HG03571 (cell line): Measurements from ENCODE around the gene MSI2.

ENCODE experiments used
- ATAC-seq: cut with Tn5 transposase; IDR thresholded peaks from one replicate; pipeline ENCODE4 v1.9.1; 2021; ENCODE audit not compliant: unreplicated experiment

MSI2 gene

DNA sequence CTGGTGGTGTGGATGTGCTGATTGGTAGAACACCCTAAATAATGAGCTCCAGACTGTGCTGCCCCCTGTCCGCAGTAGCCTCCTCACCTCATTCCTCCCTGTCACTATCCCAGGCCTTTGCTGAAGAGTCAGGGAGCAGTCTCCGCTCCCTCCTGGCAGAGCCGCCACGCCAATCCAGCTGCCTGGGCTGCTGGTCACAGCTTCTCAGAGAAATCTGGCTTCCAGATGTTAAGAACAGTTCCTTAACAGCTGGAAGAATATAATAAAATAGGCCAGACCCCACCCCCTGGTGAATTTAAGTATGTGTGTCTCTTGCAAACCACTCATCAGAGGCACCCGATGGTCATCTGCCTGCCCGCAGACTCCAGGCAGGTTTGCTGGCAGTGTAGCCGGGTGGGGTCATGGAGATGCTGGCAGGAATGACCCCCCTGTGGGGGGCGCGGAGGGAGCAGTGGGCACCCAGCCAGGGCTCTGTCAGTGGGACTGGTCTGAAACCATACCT lies 327.8 kb downstream of the MSI2 start:
- no peak for ATAC-seq

DNA sequence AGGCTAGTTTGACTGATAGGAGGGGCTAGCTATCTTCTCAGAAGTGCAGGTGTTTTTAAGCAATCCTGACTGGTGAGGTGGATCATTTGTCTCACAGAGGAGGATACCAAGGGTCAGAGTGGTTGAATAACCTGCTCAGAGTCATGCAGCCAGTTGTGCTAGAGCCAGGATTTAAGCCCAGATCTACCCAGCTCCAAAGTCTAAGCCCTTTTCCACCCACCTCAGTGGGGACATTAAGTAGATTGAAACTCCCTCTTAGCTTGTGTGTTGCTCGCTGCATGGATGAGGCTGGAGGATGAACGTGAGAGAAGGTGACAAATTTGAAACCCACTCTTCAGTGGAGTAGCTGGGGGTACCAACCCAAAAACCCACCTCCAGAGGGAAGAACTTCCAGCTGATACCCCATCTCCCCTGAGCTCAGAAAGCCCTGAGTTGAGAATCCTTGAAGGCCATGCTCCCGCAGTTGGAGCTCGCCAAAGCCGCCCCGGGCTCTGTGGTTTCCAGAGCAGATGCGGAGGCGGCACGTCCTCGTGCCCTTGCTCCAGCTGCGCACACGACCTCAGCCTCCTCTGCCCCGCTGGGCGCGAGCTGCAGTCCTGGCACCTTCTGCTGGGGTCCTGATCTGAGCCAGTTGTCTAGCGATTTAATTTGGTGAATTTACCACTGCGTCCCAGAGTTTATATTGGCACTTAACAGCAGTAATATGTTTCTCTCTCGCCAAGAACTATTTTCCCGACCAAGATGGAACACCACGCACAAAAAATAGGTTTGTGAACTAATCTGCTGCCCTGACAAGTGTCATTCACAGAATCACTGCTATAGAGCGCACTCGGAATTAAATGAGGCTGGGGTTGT lies 329.2 kb downstream of the MSI2 start:
- no peak for ATAC-seq

DNA sequence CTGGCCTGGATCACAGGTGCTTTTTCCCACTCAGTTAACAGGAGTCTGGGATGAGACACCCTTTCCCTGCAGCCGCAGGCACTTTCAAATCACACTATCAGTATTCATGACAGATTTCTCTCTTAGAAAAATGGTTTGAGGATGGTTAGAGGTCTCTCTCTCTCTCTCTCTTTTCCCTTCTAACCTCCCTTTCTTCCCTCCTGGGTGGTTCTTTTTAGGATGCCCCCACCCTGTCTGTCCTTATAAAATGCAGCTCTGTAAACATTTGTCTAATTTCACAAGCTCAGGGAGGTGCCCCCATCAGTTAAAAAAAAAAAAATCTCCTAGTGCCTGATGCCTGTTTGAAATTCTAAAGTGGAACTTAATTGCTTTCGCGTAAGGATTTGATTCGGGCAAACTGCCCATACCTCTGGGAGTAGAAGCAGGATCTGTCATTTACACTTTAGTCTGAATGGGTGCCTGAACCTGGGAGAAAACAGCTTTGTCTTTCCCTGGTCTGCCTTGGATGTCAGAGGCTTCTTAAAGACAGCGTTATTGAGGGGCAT lies 329.9 kb downstream of the MSI2 start:
- ATAC-seq = no peak

DNA sequence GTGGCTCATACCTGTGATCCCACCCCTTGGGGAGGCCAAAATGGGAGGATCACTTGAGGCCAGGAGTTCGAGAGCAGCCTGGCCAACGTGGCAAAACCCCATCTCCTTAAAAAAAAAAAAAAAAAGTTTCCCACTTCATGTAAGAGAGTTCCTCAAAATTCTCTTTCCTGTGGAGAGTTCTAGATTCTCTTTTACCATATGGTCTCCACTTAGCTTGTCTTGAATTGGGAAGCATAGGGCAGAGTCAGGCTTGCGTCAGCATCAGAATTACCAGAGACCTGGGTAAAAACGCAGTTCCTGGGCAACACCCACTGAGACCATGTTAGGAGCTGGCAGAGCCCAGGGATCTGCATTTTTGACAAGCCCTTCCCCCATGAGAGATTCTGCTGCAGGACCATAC lies 330.4 kb downstream of the MSI2 start:
- ATAC-seq = no peak

DNA sequence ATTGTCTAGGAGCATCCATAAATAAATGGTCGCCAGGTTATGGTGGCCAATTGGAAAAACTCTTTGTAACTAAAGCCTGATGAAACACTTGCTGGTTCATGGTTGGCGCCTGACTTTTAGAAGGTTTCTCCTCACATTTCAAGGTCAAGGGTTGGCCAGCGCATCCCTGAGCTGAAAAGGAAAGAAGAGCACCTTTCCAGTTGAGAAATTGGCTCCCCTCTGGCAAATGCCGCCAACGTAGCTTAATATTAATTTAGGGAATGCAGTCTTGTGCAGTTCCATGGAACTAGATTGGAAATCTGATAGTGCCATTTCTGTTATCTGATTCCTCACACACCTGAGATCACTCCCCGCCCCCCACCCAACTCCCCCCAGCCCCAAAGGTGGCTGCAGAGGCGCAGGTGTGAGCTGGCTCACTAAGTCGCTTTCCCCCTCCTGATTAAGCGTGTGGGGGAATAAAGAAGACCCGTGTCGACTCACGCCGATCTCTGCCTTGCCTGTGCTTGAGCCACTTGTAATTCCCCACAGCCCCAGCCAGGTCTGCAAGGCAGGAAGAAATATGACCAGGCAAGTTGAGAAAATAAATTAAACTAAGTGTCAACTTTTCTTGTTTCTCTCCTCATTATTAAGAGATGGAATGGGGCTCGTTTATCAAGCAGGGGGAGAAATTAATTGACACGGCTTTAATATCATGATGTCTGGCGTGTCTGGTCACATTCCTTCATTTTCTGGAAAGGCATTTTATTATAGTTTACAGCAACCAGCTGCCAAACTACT lies 331.1 kb downstream of the MSI2 start:
- no peak for ATAC-seq

DNA sequence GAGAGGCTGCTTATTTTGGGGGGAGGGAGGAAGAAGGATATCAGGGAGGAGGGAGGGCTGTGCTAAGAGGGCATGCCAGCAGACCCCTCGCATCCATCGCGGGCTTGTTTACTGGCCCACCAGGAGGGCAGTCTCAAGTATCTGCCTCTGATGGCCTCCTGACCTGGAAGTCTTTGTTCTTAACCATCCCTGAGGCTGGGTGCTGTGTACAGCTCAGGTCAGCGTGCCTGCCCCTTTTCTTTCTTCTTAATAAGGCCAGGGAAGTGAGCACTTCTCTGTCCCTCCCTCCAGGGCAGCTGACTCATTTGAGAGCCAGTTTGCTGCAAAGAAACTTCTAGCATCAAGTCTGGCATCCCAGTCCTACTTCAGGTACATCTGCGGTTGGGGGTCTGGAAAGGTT lies 331.8 kb downstream of the MSI2 start:
- ATAC-seq = no peak

DNA sequence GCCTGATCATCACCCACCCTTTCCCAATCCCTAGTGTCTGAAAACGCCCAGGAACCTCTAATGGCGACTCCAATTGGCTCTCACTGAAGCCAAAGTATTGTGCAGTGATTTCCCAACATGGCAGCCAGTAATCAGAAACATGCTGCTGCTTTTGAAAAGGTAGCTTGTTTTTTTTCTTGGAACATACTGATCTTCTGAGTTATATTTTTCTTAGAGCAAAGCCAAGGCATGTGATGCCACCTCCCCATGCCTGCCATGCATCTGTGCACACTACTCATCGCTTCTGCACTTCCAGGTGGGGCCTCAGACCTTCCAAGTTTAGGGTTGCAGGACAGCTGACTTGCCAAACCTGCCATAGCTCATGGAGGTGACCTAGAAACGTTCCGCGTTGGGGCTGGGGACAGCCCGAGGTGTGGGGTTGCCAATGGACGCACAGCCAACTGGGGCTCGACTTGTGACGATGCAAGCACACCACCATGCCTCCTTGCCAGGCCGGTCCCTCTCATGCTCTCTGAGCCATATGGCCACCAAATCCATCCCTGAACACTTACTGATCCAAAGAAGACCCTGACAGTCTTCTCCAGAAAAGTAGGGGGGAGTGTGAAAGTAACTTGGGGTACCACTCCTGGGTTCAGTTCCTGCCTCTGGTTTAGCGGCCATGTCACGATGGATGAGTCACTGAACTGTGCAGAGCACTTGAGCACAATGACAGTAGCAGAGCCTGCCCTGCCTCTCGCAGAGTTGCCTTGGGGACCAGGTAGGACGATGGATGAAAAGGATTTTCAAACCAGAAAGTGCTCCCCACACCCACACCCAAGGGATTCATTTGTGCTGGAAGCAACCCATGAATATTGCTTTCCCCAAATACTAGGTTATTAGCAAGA lies 333.1 kb downstream of the MSI2 start:
- no peak for ATAC-seq

DNA sequence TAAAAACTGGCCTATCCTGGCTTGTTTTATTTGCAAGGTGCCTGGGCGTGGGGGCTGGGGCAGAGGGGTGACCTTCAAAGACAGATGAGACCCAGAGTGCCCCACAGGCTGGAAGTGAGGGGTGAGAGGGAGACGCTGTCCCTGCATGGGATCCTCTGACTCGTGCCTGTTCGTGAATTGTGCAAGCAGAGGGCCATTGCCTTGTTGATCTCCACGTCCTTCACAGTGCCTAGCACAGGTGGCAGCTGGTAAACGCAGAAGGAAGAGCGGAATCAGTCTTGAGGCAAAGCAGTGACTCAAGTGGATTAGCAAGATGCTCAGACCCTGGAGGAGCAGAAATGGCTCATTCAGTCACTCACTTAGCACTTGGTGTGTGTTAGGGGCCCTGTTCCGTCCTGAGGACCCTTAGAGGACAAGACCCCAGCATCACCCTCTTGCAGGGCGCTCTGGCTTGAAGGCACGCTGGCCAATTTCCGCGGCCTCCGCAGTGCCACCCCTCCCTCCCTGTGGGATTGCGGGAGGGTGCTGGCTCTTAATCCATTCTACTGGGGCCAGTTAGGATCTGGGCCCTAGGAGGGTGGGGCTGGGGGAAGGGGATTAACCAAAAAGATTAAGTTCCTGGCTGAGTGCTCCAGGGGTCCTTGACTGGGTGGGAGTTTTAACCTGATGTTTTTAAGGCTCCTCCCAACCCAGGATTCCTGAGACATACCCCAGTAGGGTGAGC lies 337.6 kb downstream of the MSI2 start:
- no peak for ATAC-seq

DNA sequence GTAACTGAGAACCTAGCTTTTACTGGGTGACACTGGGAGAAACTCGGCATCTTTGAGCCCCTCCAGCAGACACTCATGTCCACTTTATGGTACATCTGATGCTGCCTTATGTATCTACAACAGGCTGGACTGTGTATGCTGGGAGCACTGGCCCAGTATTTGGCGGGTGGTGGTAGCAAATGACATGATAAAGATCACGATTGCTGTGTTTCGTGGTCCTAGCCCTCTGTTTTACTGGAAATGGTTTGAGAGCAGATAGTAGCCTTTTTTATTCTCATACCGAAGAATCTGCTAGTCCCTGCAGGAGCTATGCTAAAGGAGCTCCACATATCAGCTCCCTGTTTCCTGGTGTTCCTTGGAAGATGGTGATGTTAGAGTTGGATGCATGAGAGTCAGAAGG lies 338.4 kb downstream of the MSI2 start:
- ATAC-seq = no peak

DNA sequence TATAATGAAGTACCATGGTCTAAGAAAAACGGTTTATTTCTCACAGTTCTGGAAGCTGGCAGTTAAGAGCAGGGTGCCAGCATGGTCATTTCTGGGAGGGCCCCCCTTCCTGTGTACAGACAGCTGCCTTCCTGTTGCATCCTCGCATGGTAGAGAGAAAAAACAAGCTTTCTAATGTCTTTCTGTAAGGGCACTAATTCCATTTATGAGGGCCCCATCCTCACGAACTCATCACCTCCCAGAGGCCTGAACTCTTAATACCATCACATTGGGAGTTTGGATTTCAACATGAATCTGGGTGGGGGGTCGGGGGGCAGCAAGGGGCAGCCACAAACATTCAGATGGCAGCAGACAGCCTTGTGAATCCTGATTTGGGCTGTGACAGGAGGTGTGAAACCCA lies 339.1 kb downstream of the MSI2 start:
- ATAC-seq = no peak

DNA sequence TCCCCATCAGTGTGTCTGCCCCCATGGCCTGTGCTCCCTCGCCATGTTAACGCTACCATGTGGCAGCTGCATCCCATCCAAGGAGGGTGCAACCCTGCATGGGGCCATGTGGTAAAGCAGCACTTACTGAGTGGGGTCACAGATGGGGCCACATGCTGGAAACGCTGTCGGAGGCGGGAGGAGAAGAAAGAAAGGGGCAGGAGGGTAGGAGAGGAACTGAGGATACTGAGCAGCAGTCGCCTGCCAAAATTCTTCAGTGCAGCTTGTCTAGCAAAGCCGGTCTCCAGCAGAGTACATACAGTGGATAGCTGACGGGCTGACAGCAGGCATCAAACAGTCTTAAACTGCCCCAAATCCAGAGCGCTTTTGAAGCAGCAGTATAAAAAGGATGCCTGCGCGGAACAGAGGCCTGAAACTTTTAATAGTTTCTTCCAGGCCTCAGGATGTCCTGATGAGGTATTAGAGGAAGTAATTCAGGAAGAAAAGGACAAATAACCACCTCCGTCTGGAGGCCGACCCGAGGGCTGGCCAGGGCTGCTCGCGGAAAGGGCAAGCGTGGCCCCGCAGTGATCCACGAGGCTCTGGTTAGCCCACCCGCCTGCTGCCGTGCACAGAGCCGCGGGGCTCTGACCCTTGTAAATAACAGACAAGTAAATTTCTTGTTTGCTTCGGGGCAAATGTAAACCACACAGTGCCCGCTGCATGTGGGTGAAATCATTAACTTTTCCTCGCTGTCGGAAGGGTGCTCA lies 339.8 kb downstream of the MSI2 start:
- ATAC-seq = no peak

DNA sequence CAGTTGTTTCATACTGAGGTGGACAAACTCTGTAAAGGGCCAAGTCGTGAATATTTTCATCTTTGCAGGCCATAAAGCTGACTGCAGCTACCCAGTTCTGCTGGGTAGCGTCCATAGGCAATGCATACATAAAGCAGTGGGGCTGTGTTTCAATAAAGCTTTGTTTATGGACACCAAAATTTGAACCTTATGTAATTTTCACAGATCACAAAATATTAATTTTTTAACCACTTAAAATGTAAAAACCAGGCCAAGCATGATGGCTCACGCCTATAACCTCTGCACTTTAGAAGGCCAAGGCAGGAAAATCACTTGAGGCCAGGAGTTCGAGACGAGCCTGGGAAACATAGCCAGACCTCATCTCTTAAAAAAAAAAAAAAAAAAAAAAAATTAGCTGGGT lies 340.8 kb downstream of the MSI2 start:
- no peak for ATAC-seq

DNA sequence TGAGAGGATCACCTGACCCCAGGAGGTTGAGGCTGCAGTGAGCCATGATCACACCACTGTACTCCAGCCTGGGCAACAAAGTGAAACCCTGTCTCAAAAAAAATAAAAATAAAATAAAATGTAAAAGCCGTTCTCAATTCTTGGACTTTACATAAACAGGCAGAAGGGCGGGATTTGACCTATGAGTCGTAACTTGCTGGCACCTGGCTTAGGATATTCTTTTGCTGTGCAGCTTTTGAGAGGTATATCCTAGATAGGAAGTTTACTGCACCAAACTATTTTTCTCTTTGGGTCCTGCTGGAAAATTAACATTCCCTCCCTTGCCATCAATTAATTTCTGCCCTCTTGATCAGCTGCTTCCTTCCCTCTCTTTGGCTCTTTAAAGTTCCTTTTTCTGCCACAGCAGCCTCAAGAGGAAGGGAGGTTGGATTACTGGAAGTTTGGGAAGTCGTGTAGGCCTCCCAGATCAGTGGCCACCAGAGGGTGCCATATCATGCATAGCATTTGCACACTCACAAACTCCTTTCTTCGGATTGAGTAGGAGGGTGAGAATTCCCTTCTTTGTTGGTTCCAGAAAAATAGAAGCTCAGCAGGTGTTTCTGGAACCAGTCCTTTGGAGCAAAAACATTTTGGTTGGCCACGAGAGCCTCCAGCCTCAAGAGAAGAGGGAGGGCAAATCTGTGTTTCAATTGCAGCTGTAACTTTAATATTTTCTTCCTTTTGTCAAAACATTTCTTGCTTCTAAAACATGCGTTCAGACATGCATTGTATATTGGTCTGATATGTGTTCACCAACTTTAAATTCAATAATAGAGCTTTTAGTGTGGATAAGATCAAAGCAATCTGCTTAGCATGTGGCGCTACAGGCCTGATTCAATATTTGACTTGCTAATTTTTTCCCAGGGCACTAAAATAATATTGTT lies 341.5 kb downstream of the MSI2 start:
- no peak for ATAC-seq

DNA sequence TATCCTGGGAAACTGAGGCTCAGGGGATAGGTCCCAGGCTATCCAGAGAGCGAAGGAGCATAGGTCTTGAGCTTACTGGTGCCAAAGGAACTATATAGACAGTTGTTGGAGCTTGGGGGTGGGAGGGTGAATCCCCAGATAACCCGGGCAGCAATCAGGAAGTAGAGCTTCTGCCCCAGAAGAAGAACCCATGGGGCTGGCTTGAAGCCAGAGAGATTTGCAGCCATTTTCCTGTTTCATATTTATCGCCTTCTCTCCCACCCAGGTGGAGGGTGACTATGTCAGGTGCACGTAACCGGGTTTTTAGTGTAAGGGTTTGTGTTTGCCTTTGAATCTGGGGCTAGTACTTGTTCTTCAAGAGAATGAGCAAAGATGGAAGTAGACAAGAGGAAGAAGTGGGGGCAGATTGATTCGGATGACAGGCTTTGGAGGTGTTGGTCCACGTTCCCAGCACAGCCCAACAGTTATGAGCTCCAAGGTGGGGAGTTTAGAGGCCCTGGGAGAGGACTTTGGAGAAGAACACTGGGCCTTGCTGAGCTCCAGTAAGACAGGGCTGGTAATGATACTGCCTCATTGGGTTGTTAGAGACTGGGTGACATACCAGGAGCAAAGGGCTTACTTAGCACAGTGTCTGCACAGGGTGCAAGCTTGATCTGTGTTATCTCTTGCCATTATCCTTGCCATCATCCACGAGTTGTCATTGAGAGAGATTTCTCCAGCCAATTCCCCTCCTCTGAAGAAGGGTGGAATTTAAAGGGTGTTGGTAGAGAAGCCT lies 343.1 kb downstream of the MSI2 start:
- no peak for ATAC-seq

DNA sequence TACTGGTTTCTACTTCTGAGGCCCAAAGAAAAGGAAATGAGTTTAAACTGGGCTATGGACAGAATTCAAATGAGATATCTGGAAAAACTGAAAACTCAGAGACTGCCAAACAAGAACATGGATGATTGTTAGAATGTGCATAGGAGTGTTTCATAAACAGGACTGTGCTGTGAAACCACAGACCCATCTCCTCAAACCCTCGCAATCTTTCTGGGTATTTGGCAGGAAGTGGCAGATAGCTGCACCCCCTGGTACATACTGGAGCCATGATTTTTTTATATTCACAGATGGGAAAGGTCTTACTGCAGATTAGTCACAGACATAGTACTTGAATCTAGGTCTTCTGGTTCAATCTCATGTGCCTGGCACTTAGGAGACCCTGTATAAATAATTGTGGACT lies 343.8 kb downstream of the MSI2 start:
- no peak for ATAC-seq

DNA sequence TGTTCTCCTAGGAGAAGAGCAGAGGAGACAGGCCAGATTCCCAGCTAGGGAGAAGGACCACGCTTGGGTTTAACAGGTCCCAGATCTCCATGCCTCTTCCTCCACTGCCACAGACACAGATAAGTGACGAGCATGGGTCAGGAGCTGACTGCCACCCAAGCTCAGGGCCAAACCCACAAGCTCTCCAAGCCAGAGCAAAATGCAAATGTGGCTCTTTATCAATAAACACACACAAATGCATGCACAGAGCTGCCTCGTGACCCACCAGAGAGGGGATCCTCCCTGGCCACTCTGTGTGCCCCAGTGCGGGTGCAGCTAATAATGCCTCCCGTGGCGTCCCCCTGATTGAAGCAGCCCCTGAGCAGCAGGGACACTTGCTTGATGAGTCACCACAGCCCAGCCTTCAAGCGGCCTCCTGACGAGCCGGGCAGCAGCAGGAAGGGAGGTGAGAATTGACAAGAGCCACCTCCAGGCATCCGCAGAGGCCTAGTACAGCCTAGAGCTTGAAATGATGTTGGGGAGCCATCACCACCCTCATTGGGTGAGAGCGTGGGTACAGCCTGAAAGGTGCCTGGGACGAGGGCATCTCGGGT lies 344.9 kb downstream of the MSI2 start:
- ATAC-seq = no peak

DNA sequence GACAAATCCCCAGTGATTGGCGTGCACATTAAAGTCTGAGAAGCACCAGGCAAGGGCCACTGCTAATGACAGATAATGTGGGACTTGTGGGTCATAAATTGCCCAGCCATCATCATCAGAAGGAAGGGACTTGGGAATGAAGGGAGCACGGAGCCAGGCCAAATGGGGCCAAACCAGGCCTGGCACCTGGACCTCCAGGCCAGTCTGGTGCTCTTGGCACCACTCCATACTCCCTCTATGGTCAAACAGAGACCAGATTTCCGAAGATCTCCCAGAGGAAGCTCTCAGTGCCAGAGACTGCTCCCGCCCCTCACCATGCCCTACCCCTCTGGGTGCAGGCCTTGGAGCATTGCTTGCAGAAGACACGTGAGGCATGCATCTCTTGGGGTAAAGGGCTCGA lies 346.6 kb downstream of the MSI2 start:
- no peak for ATAC-seq
